HG02623 (cell line): ENCODE data around the gene FSD1.
"Not testable (repeated sequence)": the region's sequence is repeated elsewhere in the genome, so short reads cannot be mapped to it uniquely, and the experiment has no call there.

ENCODE experiments used
- ATAC-seq: cut with Tn5 transposase; IDR thresholded peaks from one replicate; pipeline ENCODE4 v1.9.1; 2021; ENCODE audit warnings: moderate library complexity; ENCODE audit not compliant: unreplicated experiment

Gene FSD1

DNA sequence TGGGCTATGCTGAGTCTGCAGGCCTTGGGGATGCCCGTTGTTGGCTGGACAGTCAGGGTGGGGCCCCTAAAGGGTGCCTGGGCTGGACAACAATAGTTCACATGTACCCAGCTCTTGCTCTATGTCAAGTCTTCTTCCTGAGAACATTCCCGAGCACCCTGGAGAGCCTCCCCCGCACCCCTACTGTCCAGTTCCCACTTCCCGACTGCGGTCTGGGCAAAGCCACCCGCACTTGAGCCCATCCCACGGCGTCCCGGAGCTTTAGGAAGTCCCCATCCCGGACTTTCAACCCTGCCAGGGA is 37.9 kb downstream of the FSD1 start:
- ATAC-seq, result no peak

DNA sequence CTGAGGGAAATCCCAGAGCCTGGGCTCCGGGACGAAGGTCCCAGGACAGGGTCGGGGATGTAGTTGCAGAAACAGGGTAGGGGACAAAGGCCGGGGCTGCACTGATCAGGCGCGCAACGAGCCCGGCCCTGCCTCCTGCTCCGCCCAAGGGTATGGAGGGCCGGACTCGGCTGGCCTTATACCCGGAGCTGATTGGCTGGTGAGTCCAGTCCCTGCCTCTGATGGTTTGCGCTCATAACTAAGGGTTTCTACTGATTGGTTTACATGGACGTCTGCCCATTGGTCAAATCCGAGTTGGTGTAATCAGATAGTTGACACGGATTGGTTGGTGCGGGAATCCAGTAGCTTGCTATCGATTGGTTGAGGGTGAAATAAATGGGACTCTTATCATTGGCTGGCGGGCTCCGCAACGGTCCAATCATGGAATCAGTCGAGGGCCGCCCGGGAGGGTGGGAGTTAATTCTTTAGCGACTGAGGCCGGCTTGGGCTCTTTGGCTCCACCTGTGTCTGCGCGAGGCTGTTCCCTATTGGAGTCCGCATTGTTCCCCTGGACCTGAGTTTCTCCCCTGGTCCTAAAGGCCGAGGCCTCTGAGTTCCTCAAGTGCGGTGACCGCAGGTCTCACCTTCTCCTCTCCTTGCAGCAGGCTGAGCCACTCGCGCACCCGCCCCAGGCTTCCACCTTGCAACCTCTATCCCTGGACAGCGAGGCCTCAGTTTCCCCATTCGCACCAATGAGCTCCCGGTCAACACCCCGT is 38.4 kb downstream of the FSD1 start:
- peak; percentile 84 for ATAC-seq

DNA sequence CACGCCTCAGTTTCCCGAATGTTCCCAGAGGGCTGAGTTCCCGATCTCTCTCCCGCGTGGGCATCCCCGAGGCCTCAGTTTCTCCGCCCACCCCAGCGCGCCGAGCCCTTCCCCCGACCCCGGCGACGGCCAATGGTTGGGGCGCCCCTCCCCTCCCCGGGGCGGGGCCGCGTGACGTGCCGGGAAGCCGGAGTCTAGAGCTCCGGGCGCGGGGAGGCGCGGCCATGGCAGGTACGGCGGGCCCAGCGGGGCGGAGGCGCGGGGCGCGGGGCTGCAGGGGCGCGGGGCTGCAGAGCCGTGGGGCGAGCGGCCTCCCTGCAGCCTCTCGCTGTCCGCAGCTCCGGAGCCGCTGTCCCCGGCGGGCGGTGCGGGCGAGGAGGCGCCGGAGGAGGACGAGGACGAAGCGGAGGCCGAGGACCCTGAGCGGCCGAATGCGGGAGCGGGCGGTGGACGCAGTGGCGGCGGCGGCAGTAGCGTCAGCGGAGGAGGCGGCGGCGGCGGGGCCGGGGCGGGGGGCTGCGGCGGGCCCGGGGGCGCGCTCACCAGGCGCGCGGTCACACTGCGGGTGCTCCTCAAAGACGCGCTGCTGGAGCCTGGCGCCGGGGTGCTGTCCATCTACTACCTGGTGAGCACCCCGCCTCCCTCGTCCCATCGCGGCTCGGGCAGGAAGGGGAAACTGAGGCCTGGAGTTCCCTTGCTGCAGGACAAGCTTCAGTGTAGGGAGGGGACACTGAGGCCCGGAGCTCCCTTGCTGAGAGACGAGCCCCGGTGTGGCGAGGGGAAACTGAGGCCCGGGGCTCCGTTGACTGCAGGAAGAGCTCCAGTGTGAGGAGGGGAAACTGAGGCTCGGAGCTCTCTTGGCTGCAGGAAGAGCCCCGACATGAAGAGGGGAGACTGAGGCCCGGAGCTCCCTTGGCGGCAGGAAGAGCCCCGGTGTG is 39.2 kb downstream of the FSD1 start, which contains the start of gene MPND:
Gene MPND, plus strand, starts transcription at position 193 of the 938 bp plus-strand sequence. Its CDS starts 32 bp downstream, at position 225.
- ATAC-seq, result peak; percentile 42

DNA sequence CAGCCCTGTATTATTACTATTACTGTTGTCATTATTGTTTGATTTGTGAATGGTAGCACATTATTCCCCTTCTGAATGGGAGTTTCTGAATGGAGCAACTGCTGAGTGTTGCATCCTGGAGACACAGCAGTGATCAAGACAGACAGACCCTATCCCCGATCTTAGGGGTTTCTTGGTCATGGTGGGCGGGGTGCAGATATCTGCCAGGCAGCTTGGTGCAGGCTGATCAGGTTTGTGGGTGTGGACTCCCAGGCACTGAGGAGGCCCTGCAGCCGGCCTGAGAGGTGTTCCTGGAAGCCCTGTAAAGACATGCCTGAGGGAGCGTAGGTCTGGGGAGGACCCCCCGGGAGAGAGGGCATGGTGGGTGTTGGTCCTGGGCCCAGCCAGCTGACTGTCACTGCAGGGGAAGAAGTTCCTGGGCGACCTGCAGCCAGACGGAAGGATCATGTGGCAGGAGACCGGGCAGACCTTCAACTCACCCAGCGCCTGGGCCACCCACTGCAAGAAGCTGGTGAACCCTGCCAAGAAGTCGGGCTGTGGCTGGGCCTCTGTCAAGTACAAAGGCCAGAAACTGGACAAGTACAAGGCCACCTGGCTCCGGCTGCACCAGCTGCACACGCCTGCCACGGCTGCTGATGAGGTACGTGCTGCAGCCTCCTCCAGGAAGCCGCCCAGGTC is 41.1 kb downstream of the FSD1 start:
- no peak for ATAC-seq

DNA sequence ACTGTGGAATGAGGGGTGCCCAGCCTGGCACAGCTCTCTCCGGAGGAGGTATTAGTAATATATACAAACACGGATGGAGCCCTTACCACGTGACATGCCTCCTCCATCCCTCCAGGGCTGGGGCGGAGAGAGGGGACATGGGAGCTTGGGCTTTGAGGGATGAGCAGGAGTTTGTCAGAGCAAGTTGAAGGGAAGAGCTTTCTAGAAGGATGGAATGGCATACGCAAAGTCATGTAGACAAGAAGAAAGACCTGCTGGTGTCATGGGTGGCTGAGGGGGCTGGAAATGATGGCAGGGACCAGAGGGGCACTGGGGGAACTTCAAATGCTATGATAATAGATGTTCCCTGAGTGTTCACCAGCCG is 41.6 kb downstream of the FSD1 start:
- ATAC-seq, result no peak

DNA sequence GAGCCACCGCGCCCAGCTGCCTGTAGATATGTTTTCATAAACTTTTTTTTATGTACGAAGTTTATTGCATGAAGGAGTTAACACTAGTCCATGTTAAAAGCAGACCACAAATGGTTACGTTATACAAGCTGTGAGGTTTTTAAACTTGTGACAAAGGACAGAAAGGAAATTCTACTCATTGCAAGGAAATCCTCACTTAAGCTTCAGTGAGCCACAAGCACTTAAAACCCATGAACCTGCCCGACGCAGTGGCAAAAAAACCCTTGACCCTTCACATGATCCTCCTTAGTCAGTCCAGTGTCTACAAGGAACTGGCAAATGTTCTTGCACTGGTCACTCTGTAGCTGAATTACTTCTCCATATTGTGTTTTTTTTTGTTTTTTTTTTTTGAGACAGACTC is 43.1 kb downstream of the FSD1 start:
- no peak for ATAC-seq

DNA sequence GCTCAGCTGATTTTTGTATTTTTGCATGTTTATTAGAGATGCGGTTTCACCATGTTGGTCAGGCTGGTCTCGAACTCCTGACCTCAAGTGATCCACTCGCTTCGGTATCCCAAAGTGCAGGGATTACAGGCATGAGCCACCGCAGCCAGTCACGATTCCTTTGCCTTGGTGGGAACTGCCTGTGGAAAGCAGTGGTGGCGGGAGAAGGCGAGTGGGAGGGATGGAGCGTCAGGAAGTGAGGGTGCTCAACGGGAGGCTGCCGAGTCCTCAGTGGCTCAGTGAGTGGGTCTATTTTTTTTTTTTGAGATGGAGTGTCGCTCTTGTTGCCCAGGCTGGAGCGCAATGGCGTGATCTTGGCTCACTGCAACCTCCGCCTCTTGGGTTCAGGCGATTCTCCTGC is 44.8 kb downstream of the FSD1 start:
- ATAC-seq, result not testable (repeated sequence)

DNA sequence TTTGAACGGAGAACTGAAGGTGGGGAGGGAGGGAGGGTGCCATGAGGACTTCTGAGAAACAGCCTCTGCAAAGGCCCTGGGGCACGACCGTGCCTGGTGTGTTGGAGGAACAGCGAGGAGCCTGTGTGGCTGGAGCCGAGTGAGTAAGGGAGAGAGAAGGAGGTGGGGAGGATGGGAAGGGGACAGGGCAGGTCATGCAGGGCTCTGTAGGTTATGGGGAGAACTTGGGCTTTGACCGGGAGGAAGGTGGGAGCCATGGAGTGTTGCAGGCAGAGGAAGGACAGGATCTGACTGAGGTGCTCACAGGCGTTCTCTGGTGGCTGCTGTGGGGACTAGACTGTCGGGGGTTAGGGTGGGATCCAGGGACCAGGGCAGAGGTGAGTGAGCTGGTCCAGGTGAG is 45.7 kb downstream of the FSD1 start:
- ATAC-seq, result no peak

DNA sequence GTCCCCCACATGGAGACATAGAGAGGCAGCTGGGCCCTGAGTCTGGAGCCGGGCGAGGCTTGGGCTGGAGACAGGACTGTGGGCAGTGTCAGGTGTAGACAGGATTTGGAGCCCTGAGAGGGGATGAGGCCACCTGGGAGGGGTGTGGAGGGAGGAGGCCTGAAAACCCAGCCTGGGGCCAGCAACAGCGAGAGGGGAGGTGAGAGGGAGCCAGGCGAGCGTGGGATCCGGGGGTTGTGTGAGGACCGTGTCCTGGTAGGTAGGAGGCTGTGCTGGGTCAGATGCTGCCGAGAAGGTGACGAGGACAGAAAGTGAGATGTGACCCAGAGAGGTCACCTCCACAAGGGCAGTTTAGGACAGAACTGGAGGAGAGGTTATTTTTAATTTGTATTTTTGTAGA is 46.3 kb downstream of the FSD1 start:
- ATAC-seq, result no peak

DNA sequence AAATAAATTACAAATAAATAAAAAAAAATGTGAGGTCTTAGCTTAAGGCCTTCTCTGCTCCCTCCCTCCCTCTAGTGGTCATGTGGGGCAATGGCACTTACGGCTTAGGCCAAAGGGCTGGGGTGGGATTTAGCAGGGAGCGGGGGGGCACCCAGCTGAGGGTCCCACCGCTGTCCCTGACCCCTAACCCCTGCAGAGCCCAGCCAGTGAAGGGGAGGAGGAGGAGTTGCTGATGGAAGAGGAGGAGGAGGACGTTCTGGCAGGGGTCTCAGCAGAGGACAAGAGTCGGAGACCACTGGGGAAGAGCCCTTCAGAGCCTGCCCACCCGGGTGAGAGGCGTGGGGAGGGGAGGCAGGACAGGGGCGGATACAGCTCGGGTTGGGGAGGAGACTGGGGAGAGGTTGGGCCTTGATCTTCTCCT is 48.3 kb downstream of the FSD1 start:
- no peak for ATAC-seq

DNA sequence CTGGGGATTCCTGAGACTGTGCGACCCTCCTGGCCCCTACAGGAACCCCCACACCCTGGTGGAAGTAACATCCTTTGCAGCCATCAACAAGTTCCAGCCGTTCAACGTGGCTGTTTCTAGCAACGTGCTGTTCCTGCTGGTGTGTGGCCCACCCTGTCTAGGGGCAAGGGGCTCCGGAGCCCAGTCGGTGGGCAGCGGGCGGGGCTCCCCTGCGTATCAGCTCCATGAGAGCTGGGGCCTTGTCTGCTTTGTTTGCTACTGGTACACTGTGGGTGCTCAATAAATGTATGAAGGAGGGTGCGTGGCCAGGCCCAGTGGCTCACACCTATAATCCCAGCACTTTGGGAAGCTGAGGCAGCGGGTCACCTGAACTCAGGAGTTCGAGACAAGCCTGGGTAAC is 49.9 kb downstream of the FSD1 start:
- ATAC-seq, result no peak

DNA sequence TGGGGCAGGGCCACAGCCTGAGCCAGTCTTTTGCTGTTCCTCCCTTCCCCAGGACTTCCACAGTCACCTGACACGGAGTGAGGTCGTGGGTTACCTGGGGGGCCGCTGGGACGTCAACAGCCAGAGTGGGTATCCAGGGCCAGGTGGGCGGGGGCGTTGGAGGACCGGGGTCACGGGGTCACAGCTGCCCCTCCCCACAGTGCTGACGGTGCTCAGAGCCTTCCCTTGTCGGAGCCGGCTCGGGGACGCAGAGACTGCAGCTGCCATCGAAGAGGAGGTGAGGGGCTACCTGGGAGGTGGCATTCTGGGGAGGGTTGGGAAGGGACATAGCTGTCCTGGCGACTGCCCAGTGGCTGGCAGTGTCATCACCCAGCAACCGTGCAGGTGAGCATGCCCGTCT is 50.5 kb downstream of the FSD1 start:
- no peak for ATAC-seq

DNA sequence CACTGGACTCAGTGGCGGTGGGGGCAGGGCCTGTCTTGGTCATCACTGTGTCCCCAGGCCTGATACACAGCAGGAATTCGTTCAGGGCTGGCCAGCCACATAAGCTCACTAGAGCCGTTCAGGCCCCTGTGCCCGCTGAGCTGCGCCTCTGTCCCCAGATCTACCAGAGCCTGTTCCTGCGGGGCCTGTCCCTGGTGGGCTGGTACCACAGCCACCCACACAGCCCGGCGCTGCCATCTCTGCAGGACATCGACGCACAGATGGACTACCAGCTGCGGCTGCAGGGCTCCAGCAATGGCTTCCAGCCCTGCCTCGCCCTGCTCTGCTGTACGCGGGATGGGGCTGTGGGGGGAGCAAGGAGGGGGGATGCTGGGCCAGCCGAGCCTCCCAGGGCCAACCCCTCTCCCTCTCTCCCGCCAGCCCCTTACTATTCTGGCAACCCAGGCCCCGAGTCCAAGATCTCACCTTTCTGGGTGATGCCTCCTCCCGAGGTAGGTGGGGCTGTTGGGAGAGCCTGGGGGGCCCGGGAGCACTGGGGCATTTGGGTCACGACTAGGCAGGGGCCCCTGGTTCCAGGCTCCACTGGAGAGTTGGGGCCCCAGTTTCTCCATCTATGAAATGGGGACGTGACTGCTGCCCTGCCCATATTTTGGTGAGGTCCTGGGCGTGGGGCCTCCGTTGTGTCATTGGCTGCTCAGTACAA is 52.8 kb downstream of the FSD1 start:
- no peak for ATAC-seq

DNA sequence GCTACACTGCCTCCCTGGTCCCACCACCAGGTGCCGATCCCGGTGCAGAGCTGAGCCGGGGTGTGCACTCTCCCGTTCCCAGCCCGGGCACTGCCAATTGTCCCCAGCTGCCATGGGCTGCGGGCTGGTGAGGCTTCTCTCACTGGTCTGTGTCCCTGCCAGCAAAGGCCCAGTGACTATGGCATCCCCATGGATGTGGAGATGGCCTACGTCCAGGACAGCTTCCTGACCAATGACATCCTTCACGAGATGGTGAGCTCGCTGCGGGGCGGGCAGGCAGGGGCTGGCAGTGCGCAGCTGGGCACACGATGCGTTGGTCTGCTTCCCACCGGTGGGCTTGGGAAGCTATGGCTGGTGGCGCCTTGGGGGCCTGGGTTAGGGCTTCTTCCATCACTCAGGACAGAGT is 53.5 kb downstream of the FSD1 start:
- ATAC-seq, result no peak

DNA sequence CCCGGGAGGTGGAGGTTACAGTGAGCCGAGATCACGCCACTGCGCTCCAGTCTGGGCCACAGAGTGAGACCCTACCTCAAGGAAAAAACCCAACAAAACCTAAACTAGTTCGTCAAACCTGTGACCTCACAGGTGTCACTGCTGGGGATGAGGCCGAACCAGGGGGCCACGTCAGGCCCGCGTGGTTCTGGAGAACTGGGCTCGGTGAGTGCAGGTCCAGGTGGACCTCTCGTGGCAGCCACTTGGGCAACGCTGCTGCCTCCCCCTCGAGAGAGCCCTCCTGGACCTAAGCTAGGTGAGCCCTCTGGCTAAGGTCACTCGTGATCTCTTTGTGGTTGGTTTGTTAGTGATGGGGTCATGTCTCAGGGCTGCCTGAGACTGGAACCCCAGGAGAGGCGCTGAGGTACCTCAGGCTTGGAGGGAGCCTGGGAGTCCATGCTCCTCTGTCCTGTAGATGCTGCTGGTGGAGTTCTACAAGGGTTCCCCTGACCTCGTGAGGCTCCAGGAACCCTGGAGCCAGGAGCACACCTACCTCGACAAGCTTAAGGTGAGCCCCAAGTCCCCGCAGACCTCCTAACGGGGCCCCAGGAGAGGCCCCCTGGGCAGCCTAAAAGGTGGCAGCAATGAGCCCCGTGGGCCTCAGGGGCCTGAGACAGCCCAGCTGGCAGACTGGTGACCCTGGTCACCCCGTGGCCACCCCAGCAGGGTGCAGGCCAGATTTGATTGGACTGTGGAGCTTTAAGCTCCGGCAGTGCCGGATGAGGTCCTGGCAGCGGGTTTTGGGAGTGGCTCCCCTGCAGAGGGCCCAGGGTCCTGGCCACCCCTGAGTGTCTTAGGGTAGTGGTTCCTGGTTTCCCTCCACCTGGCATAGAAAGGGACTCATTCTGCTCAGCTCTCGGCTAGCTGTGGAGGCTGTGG is 54.6 kb downstream of the FSD1 start:
- no peak for ATAC-seq

DNA sequence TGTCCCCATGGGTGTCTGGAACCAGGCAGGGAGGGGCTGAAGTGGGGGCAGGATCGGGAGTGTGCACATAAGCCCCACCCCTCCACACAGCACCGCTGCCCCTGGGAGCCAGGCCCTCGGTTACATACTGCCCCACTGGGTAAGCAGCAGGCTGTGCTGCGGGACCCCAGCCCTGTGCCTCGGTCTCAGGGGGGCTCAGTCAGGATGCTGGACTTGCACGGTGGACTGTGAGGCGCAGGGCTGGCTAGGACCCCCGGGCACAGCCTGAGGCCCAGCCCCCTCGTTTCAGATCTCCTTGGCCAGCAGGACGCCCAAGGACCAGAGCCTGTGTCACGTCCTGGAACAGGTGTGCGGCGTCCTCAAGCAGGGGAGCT is 55.2 kb downstream of the FSD1 start:
- ATAC-seq, result no peak

DNA sequence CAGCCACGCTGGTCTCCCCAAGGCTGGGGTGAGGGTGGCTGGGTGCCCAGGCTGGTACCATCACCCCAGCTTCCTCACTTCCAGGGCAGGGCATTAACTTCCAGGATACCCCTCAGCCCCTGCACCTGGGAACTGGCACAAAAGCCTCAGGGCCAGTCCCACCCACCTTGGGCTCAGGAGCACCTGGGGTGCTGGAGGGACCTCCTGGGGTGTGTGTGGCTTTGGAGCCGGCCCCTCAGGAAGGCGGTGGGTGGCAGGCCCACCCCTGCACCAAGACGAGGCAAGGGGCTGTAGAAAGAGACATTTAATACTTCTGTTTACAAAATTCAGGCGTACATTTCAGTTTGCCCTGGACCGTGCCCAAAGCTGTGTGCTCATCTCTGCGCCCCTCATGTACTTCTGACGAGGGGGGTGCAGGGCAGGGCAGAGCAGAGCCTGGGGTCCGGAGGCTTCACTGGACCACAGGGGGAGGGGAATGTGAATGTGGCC is 55.7 kb downstream of the FSD1 start:
- no peak for ATAC-seq

DNA sequence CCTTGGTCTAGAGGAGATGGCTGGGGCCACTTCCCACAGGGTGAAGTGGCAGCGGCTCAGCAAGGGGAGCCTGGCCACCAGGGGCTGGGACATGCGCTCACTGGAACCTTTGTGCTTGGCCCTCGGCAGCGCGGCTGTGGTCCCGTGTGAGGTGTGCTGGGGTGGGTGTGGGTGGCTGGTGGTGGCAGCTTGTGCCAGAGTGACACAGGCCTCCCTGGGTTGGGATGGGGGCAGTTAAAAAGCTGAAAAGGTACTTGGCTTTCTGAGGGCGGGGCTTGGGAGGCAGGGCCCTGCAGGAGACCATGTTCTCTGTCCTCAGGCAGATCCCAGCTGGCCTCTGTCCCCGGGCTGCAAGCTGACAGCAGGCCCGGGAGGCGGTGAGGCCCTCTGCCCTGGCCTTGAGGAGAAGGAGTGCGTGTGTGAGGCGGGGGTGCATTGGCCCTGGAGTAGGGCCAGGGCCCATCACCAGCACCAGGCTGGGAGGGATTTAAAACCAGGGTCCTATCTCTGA is 56.3 kb downstream of the FSD1 start:
- no peak for ATAC-seq

DNA sequence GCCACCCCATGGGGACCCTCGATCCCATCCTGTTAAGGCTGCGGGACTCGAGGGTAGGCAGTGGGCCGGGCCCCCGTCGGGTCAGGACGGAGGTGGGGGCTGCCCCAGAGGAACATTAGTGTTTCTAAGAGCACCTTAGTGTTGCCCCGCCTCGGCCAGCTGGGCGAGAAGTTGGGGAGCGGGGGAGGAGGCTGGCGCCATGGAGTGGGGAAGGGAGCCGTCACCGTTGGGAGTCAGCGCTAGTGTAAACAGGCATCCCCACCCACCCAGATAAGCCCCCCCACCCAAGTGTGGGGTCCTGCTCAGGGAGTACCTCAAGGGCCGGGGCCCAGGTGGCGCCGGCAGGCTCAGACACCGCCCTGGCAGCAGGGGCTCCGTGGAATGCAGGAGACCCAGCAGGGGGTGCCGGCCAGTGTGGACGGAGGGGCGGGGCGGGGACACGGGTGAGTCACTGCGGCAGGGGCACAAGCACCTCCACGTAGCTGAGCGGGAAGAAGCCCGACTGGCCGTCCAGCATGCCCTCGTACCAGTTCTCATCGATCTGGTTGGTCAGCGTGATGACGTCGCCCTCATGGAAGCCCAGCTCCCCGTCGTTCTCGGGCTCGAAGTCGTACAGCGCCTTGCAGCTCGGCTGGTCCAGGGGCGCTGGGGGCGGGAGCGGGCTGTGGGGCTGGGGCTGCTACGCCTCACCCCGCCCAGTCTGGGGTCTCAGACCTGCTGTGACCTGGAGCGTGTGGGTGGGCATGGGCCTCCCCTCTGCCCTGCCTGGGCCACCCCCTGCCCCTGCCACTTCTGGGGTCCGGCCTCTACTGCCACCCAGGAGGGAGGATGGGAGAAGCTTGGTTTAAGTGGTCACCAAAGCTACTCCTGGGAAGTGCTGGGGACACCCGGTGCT is 57.0 kb downstream of the FSD1 start:
- no peak for ATAC-seq
